HEK293 (cell line): ENCODE measurements around the gene ELOVL3.

Experiments used
- CTCF ChIA-PET: fragments of 350-600 bp; formaldehyde crosslinking; extraction: SDS; loops from one replicate; lab custom pipeline; 2021; ENCODE audit warnings: antibody characterized with exemption; lab: Yijun Ruan, JAX
- POLR2A ChIA-PET: fragments of 300-600 bp; formaldehyde crosslinking; extraction: SDS; loops from one replicate; lab custom pipeline; 2020; ENCODE audit warnings: antibody characterized with exemption, inconsistent platforms; lab: Yijun Ruan, JAX
- H3K27ac ChIP-seq: fragments of 200-500 bp; sonication (Bioruptor generic); 2 replicates; pipeline ENCODE4 v1.5.1; 2014; ENCODE audit warnings: low read depth, low read length, control low read depth, inconsistent platforms; ENCODE audit errors: extremely low read depth
- H3K36me3 ChIP-seq, 2 experiments: fragments of 200-500 bp in 1 of 2; sonication (Bioruptor generic) in 1 of 2; 1 replicate in 1 of 2; 2 replicates in 1 of 2; pipeline ENCODE4 v1.5.1; 2014 to 2017; ENCODE audit warnings: inconsistent platforms in 2 of 2, low read length in 2 of 2; ENCODE audit not compliant: control insufficient read depth in 2 of 2, insufficient read depth in 1 of 2
- H3K4me1 ChIP-seq: fragments of 200-500 bp; sonication (Bioruptor generic); 2 replicates; pipeline ENCODE4 v1.5.1; 2014; ENCODE audit warnings: mild to moderate bottlenecking, low read length, inconsistent platforms; ENCODE audit not compliant: control insufficient read depth, insufficient read depth
- H3K4me3 ChIP-seq: 2 replicates; pipeline ENCODE4 v1.5.1; 2011; ENCODE audit warnings: low read depth, mild to moderate bottlenecking, control low read depth, low read length, moderate library complexity
- H3K9me3 ChIP-seq: fragments of 200-500 bp; sonication (Bioruptor generic); 2 replicates; pipeline ENCODE4 v1.5.1; 2014; ENCODE audit warnings: low read depth, low read length, inconsistent platforms; ENCODE audit not compliant: control insufficient read depth, insufficient read depth
- RBAK ChIP-seq: fragments of 450-650 bp; formaldehyde crosslinking; IDR thresholded peaks from 2 replicates; pipeline ENCODE4 v1.5.1; 2016; ENCODE audit warnings: missing biosample characterization, missing genetic modification characterization
- SP2 ChIP-seq: fragments of 450-650 bp; formaldehyde crosslinking; IDR thresholded peaks from 2 replicates; pipeline ENCODE4 v1.5.1; 2016; ENCODE audit warnings: missing biosample characterization, missing genetic modification characterization
- YY2 ChIP-seq: fragments of 450-650 bp; formaldehyde crosslinking; IDR thresholded peaks from 2 replicates; pipeline ENCODE4 v1.5.1; 2016; ENCODE audit warnings: missing biosample characterization, missing genetic modification characterization
- ZBTB7A ChIP-seq: fragments of 450-650 bp; formaldehyde crosslinking; IDR thresholded peaks from 2 replicates; pipeline ENCODE4 v1.5.1; 2016; ENCODE audit warnings: low read depth, missing biosample characterization, missing genetic modification characterization
- ZFP3 ChIP-seq: fragments of 450-650 bp; formaldehyde crosslinking; IDR thresholded peaks from 2 replicates; pipeline ENCODE4 v1.5.1; 2016; ENCODE audit warnings: low read depth, missing biosample characterization, missing genetic modification characterization
- ZIC2 ChIP-seq: fragments of 450-650 bp; formaldehyde crosslinking; IDR thresholded peaks from 2 replicates; pipeline ENCODE4 v1.5.1; 2016; ENCODE audit warnings: missing biosample characterization, missing genetic modification characterization
- ZNF133 ChIP-seq: fragments of 450-650 bp; formaldehyde crosslinking; IDR thresholded peaks from 2 replicates; pipeline ENCODE4 v1.5.1; 2016; ENCODE audit warnings: missing biosample characterization, missing genetic modification characterization
- ZNF184 ChIP-seq: fragments of 450-650 bp; IDR thresholded peaks from 2 replicates; pipeline ENCODE4 v1.5.1; 2018; ENCODE audit warnings: missing biosample characterization, mild to moderate bottlenecking, missing genetic modification characterization
- ZNF266 ChIP-seq: fragments of 450-650 bp; formaldehyde crosslinking; IDR thresholded peaks from 2 replicates; pipeline ENCODE4 v1.5.1; 2016; ENCODE audit warnings: missing biosample characterization, missing genetic modification characterization, low read depth
- ZNF324 ChIP-seq: fragments of 450-650 bp; formaldehyde crosslinking; IDR thresholded peaks from 2 replicates; pipeline ENCODE4 v1.5.1; 2016; ENCODE audit warnings: missing biosample characterization, missing genetic modification characterization
- ZNF473 ChIP-seq: fragments of 450-650 bp; formaldehyde crosslinking; IDR thresholded peaks from 2 replicates; pipeline ENCODE4 v1.5.1; 2017; ENCODE audit warnings: missing biosample characterization, missing genetic modification characterization
- ZNF518A ChIP-seq: fragments of 450-650 bp; formaldehyde crosslinking; conservative IDR thresholded peaks from 2 replicates; pipeline ENCODE4 v1.5.1; 2016; ENCODE audit warnings: low read depth, missing biosample characterization, missing genetic modification characterization
- ZNF521 ChIP-seq: fragments of 450-650 bp; formaldehyde crosslinking; IDR thresholded peaks from 2 replicates; pipeline ENCODE4 v1.5.1; 2017; ENCODE audit warnings: missing biosample characterization, mild to moderate bottlenecking, missing genetic modification characterization
- ZNF596 ChIP-seq: fragments of 450-650 bp; IDR thresholded peaks from 2 replicates; pipeline ENCODE4 v1.5.0; 2018; ENCODE audit warnings: missing biosample characterization, mild to moderate bottlenecking, missing genetic modification characterization, moderate library complexity
- ZNF704 ChIP-seq: fragments of 450-650 bp; formaldehyde crosslinking; IDR thresholded peaks from 2 replicates; pipeline ENCODE4 v1.5.1; 2016; ENCODE audit warnings: missing biosample characterization, missing genetic modification characterization

The ELOVL3 gene

GRCh38 chr10:102241444-102242117 lies 15.5 kb downstream of the ELOVL3 start, which contains the start of gene PITX3 (continued):
- TF ChIP-seq ZNF266 (no peak), ZNF184 (no peak), ZNF324 (tag by site-specific recombination) (no peak), ZNF521 (no peak), ZNF596 (tag by site-specific recombination) (no peak), ZNF133 (no peak), SP2 (peak; percentile 96), RBAK (tag by site-specific recombination) (no peak), YY2 (no peak), ZNF704 (tag by site-specific recombination) (no peak)
- TF ChIP-seq, all 188 proteins: peak for 30

GRCh38 chr10:102242118-102242485 lies 16.0 kb downstream of the ELOVL3 start:
- H3K9me3 ChIP-seq = no peaks in the 10 kb centered on the region
- ChIA-PET POLR2A (no interaction called here), CTCF (interaction anchor here (2.9 kb wide), 1 partner anchor 11 kb away, joined by 31 read pairs; no protein-coding TSS in a partner anchor)
- peaks cover 8% of the 10 kb centered on the region for H3K4me1 ChIP-seq
- H3K27ac ChIP-seq = no peak overlapping the region
- TF ChIP-seq ZBTB7A (0 out of 2 replicates have a peak, but pooled peaks have one; percentile 6), ZNF473 (tag by site-specific recombination) (no peak), ZIC2 (tag by site-specific recombination) (no peak), ZNF518A (tag by site-specific recombination) (no peak)
- no peak overlapping the region; the same call in 1 of the 2 replicates for H3K4me3 ChIP-seq
- no peaks in the 10 kb centered on the region for H3K36me3 ChIP-seq

- Histone ChIP-seq H3K9me3 (no peaks in the 10 kb centered on the region), H3K4me3 (no peak overlapping the region), H3K36me3 (peaks cover 0 to 4% of the 10 kb centered on the region in 2 experiments; a peak in 1 of 3 replicates), H3K4me1 (peaks cover 20% of the 10 kb centered on the region), H3K27ac (no peak overlapping the region)
- TF ChIP-seq ZFP3 = no peak
- ChIA-PET POLR2A (no interaction called here), CTCF (interaction anchor here (0.5 to 4.3 kb wide), 2 partner anchors 13 to 156 kb away, joined by 3 to 28 read pairs; no protein-coding TSS in a partner anchor)
Observed at GRCh38 chr10:102243309-102243708, 17.2 kb downstream of the ELOVL3 start.
